Esophagus muscularis mucosa (tissue), 3 donors: ENCODE measurements around the gene MYPN.

Experiments used
- CTCF ChIP-seq, 3 experiments: fragments of 200-600 bp in 2 of 3; fragments of 450-650 bp in 1 of 3; sonication (generic) in 2 of 3; IDR thresholded peaks; one replicate each; pipeline ENCODE4 v1.5.1; 2017 to 2019; ENCODE audit warnings: antibody characterized with exemption in 3 of 3, mild to moderate bottlenecking in 2 of 3, moderate library complexity in 1 of 3
- POLR2A ChIP-seq: fragments of 450-650 bp; IDR thresholded peaks from one replicate; pipeline ENCODE4 v1.6.1; 2017; ENCODE audit warnings: antibody characterized with exemption, moderate library complexity, mild to moderate bottlenecking, low read depth

GRCh38 chr10:68135362-68135761 is 26.1 kb downstream of the MYPN start:
- TF ChIP-seq CTCF (IDR thresholded peaks at IDR 0.05) = no peak
- no peak for TF ChIP-seq POLR2A
